ELR (cell line): Measurements from ENCODE around the gene TBC1D22B.
"Not testable (repeated sequence)": the region's sequence is repeated elsewhere in the genome, so short reads cannot be mapped to it uniquely, and the experiment has no call there.

Experiments
- DNase-seq: peaks from one replicate; pipeline ENCODE4 v3.0.0-alpha.2; 2015; ENCODE audit warnings: low read depth

Gene TBC1D22B

DNA sequence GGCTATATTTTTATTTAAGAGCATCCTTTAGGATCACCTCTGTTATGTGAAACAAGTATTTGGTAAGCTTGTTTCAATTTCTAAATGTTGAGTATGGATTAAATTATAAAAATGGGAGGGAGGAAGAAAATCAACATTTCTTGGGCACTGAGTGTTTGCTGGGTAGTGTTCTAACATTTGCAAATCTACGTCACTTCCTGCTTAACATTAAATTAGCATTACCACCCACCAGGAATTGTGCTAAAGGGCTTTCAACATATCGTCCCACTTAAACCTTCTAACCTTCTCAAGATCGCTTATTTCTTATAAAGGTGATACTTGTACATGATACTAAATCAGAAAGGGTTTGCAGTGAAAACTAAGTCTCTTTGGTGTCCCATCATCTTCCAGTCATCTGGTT is 8.3 kb downstream of the TBC1D22B start:
- DNase-seq: no peak

DNA sequence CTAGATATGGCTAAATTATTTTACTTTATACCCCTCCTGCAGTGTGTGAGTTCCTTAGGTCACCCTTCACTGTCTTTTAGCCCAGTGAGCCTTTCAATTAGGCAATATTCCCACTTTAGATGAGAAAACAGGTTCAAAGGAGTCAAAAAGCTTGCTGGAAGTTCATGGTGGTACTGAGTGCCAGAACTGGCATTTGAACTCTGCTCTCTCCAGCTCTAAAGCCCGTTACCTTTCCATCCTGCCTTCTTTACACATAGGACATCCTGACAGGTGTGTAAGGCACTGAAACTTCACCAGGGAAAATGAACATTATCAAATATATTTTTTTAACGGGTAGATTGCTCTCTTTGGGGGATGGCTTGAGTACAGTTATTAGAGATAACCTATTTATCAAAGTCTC is 11.5 kb downstream of the TBC1D22B start:
- no peak for DNase-seq

DNA sequence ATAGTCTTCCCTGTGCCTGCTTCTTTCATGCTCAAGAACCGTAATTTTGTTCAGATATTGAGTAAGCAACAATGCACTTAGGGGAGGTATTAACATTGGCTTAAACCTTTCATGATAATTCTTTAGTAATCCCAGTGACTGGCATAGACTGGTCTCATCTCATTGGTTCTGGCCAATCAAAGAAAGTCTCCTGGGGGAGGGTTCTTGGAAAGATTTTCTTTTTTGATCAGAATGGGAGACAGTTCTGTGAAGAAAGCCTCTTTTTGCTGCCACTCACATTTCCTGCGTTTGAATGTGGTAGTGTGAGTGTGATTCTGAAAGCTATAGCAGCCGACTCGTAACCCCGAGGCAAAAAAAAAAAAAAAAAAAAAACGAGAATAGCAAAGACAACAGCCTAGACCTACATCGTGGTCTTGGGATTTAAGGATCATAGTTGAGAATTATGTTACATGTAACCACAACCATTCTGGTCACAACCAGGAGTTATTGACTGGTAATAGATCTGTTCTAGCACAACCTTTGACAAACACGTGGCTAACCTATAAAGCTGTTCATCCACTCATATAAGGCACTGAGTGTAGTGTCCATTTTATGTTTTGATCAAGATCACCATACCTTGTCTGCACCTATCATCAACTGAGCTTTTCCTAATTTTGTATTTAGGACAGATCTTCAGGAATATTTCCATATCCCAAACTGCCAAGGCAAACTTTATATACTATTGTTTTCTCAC is 15.4 kb downstream of the TBC1D22B start:
- DNase-seq: no peak

DNA sequence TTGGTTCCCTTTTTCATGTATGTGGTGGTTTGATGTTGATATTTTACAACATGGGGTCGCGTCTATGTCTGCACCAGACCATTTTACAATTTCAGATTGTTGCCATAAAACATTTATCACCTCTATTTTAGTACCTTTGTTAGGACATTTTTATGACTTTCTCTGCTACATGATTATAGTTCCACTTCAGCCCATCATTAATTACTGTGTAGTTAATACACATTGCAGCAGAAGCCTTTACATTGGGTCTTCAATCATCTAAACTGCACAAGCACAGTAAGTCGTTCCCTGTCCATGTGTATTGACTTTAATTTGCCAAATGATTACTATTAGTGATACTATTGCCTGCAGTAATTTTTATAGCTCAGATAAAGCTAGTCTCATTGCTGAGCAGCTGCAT is 16.1 kb downstream of the TBC1D22B start:
- no peak for DNase-seq

DNA sequence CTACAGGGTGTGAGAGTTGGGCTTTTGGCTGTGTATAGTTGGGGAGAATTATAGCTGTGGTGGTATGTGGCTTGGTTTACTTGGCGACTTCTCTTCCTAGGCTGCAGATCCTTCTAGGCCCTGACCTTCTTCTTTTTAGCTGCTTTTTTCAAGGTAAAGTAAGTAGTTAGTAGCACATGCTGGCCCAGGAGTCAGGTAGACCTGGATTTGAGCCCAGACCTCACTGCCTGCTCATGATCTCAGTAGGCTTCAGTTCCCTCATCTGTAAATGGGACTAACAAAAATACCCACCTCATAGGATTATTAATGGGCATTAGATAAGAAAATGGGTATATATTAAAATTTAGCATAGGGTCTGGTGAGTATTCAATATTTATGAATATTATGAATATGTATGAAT is 17.8 kb downstream of the TBC1D22B start:
- no peak for DNase-seq

DNA sequence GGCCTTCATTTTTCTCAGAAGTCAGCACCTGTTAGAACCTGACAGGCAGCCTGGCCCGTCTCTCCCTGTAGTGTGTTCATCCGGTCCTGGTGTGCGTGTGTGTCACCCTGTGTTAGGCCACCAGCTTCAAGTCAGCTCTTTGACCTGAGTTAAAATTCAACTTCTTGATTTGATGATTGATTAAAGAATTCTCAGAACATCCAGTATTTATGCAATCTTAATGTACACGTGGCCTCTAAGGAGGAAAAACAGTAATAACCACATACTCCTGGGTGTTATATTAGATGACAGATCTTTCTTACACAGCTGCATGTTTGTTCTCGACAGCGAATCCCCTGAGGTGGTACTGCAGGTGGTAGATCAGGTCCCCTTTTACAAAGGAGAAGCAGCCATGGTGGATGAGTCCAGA is 19.4 kb downstream of the TBC1D22B start:
- no peak for DNase-seq

DNA sequence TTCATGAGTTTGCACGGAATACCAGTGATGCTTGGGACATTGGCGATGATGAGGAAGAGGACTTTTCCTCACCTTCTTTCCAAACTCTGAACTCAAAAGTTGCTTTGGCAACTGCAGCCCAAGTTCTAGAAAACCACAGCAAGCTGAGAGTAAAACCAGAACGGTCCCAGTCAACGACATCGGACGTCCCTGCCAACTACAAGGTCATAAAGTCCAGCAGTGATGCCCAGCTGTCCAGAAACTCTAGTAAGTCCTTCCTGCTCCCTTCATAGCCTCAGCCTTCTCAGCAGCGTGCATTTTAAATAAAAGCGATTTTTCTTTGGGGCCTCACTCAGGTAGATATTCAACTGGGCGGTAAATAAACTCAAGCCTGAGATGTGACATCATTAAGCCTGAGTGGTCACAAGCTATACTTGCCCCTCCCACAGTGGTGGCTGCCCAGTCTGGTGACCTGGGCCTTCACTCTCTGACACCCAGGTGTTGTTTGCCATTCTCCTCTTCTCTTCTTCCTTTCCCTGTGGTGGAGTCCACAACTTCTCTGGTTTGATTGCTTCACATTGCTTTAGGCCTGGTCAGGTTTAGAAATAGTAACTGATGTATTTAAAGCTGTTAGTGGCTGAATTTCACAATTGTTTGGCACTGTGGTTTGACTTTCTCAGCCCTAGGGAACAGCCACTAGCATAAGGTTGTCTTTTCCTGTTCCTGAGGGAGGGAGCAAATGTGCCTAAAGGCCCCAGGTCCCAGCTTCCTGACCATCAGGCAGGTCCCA is 22.0 kb downstream of the TBC1D22B start:
- DNase-seq: no peak

DNA sequence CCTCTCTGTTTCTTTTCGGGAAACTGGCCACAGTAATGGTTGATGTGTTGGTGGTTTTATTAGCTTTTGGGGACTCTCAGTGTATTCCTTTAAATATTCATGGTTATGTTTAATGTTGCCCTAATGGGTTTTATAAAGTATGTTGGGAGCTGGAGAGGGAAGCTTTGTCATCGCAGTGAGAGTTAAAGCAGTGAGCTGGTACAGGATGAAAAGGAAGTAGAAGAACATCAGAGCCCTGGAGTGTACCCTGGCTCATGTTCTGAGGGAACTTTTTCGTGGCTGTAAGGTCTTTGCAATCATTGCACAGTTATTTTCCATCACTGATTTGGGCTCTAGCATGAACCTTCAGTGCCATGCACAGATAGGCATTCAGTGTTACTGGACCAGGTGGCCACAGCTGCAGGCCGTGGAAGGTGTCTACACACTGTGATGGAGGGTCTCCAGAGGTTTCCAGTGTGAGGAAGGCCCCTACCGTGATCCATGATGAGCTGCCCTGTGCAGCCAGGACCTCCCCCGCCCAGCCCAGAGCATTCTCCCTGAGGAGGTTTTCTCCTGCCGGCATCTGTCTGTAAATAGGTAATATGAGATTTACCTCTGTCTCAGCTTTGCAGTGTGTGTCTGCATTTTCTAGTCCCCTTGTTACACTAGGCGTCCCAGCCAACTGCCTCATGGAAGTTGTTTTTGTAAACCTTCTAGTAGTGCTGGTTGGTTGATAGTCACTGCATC is 22.8 kb downstream of the TBC1D22B start:
- DNase-seq: no peak

DNA sequence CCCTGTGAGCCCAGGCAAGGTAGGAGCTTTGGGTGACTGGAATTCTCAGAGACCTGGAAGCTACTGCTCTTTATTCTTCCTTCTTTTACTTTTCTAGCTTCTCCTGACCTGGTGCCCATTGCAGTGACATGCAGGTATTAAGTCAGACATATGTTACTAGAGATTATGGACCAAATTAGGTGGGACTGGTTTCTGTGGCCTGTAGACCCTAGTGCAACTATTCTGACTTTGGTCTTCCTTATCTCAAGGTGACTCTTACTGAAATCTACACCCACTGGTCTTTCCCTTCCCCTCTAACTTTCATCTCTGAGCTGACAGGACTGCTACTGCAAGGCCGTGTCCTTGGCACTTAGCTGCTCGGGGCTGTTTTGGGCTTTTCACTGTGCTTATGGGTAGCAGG is 24.8 kb downstream of the TBC1D22B start:
- DNase-seq: no peak

DNA sequence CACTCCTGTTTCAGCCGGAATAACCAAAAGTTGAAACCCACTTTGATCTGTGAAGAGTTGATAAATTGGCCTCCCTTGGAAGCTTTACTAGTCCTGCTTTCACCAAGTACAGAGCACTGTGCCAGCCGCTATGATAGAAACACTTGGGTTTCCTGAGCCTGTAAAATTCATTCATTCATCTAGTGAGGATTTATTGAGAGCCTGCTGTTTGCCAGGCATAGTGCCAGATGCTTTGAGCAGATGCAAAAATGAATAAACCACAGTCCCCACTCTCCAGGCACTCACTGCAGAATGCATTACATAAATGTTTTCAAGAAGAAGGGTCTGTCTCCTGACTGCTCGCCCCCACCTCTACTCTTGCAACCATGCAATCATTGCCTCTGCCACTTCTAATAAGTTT is 25.7 kb downstream of the TBC1D22B start:
- no peak for DNase-seq

DNA sequence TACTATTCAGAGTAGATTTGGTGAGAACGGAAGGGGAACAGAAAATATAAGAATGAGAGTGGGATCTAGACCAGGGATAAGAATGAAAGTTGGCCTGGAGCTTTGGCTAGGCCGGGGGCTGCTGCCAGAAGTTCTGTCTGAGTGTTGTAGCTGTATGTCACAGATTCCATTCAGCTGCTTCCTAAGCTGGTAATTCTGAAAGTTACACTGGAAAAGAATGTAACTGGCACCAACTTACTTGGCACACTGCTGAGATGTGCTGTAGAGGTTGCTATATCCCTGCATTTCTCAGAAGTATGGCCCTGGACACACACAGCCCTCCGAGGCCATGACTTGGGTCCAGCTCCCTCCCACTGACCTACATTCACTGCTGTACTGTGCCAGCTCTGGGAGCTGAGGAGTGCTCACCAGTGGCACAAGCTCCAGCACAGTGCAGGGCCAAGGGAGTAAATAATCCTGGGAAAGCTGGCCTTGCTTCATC is 26.1 kb downstream of the TBC1D22B start:
- DNase-seq: no peak

DNA sequence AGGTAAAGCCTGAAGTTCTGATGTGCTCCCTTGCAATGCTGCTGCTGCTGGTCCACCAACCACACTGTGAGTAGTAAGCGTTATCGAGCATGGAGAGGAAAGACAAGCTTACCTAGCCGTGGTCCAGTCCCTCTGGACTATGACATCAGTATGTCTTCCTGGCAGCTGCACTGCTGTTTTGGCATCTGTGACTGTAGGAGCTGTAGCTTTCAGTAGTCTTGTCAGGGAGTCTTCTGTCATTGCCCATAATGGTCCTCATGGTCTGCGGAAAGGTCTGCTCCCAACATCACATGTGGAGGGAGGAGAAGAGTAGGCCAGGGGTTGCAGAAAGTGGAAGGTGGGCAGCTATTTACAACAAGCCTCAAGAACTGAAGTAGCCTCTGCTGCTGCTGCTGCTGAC is 27.2 kb downstream of the TBC1D22B start:
- no peak for DNase-seq

DNA sequence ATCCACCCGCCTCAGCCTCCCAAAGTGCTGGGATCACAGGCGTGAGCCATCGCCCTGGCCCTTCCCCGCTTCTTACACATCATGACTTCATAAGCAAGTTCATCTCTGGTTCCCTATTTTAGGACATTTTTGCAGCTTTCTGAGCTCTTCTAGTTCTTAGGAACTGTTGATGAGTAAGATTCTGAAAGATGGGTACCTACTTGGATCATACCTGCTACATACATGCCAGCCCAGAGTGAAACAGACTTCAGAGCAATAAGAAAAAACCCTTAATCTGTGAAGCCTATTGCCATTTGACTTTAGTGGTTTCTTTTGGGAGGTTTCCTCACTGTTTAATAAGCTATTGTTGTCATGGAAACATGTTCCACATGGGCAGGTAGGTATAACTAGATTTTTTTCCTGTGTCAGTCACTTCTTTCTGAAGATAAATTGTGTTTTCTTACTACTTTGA is 28.3 kb downstream of the TBC1D22B start:
- DNase-seq: no peak

DNA sequence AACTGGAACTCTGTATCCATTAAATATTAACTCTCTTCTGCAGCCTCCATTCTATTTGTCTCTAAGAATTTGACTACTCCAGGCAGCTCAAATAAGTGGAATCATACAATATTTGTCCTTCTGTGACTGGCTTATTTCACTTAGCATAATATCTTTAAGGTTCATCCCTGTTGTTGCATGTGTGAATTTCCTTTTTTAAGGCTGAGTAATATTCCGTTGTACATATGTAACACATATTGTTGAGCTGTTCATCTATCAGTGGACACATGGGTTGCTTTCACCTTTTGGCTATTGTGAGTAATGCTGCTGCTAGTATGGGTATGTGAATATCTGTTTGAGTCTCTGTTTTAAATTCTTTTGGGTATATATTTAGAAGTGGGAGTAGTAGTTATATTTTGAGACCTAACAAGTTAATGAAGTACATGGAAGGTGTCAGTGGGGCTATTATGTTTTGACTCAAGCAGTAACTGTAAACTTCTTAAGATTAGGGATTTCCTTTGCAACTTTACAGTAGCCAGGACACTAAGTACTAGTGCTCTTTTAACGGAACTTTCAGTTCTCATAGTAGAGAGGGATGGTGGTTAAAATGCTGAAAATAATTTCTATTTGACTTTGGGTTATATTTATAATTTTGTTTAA is 30.1 kb downstream of the TBC1D22B start:
- no peak for DNase-seq

DNA sequence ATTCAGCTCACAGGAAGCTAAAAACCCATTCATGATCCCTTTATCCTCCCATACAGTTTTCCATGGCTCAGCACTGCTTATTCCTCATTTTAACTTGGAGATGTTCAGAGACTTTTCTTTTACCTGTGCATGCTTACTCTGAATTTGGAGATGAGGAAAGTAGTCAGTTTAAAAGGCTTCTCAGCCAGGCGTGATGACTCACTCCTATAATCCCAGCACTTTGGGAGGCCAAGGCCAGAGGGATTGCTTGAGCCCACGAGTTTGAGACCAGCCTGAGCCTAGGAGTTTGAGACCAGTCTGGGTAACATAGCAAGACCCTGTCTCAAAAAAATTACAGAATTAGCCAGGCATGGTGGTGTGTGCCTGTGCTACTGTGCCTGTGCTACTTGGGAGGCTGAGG is 30.7 kb downstream of the TBC1D22B start:
- DNase-seq: peak; percentile 18

DNA sequence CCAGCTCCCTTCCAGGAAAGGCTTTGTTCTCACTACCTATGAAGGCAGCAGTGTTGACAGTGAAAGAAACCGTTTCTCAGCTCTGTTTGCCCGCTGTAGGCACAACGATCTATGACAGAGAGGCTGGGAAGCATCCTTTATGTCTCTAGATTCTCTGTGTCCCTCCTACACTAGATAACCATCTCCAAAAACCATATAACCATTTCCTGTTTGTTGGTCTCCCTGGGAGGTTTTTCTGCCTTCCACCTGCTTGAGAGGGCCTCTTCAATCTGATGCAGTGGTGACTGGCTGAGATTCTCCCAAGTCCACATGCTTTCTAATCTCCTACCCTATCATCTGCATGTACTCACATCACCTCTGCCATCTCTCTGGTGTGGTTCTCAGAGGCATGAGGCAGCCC is 32.4 kb downstream of the TBC1D22B start:
- DNase-seq: no peak

DNA sequence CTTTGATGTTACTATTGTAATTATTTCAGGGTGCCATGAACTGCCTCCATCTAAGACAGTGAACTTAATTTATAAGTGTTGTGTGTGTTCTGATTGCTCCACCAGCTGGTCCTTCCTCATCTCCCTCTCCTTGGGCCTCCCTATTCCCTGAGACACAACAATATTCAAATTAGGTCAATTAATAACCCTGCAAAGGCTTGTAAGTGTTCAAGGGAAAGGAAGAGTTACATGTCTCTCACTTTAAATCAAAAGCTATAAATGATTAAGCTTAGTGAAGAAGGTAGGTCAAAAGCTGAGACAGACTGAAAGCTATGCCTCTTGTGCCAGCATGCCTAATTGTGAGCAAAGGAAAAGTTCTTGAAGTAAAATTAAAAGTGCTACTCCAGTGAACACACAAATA is 35.9 kb downstream of the TBC1D22B start:
- DNase-seq: no peak

DNA sequence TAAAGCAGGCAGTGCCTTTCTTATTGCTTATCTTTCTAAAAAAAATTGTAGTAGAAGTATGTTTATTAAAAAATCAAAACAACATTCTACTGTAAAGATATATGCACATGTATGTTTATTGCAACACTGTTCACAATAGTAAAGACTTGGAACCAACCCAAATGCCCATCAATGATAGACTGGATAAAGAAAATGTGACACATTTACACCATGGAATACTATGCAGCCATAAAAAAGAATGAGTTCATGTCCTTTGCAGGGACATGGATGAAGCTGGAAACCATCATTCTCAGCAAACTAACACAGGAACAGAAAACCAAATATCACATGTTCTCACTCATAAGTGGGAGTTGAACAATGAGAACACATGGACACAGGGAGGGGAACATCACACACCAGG is 40.1 kb downstream of the TBC1D22B start:
- DNase-seq: not testable (repeated sequence)

DNA sequence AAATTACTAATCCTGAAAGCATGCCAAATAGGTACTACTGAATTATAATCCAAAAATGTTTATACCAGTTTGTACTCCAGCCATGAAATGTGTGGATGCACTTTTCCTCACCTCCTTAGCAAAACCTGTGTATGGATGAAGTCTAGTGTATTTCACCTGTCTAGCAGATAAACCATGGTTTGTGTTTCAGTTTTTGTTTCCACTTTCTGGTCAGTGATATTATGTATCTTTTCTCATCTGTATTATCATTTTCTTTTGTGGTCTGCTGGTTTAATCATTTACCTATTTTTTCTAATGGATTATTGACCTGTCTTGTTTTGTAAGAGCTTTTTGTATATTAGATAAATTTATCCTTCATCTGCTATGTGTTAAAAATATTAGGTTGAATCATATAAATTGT is 41.4 kb downstream of the TBC1D22B start:
- no peak for DNase-seq

DNA sequence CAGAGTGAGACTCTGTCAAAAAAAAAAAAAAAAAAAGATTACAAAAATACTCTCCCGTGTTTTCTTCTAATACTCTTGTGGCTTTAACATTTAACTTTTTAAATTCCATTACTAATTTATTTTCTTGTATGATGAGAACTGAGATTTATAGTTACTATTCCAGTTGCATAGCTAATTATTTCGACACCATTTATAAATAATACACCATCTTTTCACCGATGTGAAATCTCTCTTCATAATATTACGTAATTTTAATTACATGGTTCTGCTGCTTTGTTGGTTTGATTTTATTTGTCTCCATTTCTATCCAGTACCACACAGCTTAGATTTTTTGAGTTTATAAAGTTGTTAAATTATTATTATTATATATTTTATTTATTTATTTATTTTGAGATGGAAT is 42.4 kb downstream of the TBC1D22B start:
- no peak for DNase-seq

DNA sequence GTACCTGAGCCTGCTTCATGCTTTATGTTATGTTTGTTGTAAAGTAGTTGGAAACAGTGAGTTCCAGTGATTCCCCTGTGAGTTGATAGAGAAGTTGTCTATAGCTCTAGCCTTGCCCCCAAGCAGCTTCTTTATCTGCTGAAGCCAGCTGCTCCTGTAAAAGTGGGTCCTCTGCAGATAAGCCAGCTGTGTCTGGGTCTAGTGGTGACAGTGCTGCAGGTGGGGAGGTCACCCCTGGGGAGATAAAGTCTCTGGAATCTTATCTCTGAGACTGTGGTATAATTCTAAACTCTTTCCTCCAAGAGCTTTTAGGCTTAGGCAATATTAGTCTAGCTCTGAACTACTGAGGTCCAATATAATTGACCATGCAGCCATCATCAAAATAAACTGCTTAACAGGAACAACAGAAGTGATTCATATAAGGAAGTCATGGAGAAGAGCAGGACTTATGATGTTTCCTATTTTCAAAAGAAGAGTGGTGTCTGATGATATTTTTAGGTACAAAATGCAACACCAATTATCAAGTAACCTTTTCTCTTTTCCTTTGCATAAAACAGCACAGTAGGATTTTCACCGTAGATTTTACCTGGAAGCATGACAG is 44.6 kb downstream of the TBC1D22B start:
- DNase-seq: no peak

DNA sequence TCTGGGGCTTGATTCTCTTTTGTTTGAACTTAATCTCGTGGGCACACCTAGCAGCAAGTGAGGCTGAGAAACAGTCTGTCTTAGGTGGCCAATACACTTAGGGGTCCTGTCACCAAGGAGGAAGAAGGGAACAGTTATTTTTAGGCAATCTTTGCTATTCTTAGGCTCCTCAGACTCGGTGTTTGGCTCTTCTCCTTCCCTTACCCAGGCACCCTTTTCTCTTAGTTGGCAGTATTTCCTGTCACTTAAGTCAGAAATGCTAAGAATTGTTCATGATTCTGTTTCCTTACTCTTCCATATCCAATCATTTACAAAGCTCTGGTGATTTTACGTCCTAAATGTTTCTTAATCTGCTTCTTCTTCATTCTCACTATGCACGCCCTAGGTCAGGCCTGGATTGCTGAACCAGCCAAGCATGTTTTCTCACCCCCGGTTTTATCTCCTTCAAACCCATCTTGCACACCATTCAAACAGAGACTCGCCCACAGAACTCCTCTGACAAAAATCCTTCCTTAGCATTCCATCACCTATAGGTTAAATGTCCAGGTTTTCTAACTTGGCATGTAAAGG is 45.6 kb downstream of the TBC1D22B start:
- no peak for DNase-seq
